Mucosa of rectum (tissue), 2 donors: Measurements from ENCODE around the gene IZUMO4.
"Not testable (repeated sequence)": the region's sequence is repeated elsewhere in the genome, so short reads cannot be mapped to it uniquely, and the experiment has no call there.

ENCODE experiments used
- H3K27ac ChIP-seq, 2 donors: one replicate each; pipeline ENCODE4 v1.7.0; 2013; ENCODE audit warnings: inconsistent platforms in 2 of 2, low read depth in 2 of 2, low read length in 2 of 2
- H3K27me3 ChIP-seq, 2 donors: one replicate each; pipeline ENCODE4 v1.7.0; 2013; ENCODE audit warnings: low read length in 2 of 2; ENCODE audit not compliant: control insufficient read depth in 2 of 2, insufficient read depth in 2 of 2
- H3K36me3 ChIP-seq, 2 donors: one replicate each; pipeline ENCODE4 v1.7.0; 2013; ENCODE audit warnings: low read length in 2 of 2; ENCODE audit not compliant: control insufficient read depth in 2 of 2, insufficient read depth in 2 of 2
- H3K4me1 ChIP-seq, 2 donors: one replicate each; pipeline ENCODE4 v1.7.0; 2013; ENCODE audit warnings: low read length in 2 of 2, mild to moderate bottlenecking in 1 of 2; ENCODE audit not compliant: control insufficient read depth in 2 of 2, insufficient read depth in 2 of 2
- H3K4me3 ChIP-seq, 2 donors: one replicate each; pipeline ENCODE4 v1.7.0; 2013; ENCODE audit warnings: low read length in 2 of 2
- H3K9ac ChIP-seq, 2 donors: one replicate each; pipeline ENCODE4 v1.7.0; 2013; ENCODE audit warnings: low read length in 2 of 2, low read depth in 1 of 2, mild to moderate bottlenecking in 1 of 2
- H3K9me3 ChIP-seq, 2 donors: one replicate each; pipeline ENCODE4 v1.7.0; 2013; ENCODE audit warnings: low read length in 2 of 2; ENCODE audit not compliant: control insufficient read depth in 2 of 2
- donor health status: healthy.
- donor health status: Normal muscosa, but diverticular disease.

IZUMO4 gene

DNA sequence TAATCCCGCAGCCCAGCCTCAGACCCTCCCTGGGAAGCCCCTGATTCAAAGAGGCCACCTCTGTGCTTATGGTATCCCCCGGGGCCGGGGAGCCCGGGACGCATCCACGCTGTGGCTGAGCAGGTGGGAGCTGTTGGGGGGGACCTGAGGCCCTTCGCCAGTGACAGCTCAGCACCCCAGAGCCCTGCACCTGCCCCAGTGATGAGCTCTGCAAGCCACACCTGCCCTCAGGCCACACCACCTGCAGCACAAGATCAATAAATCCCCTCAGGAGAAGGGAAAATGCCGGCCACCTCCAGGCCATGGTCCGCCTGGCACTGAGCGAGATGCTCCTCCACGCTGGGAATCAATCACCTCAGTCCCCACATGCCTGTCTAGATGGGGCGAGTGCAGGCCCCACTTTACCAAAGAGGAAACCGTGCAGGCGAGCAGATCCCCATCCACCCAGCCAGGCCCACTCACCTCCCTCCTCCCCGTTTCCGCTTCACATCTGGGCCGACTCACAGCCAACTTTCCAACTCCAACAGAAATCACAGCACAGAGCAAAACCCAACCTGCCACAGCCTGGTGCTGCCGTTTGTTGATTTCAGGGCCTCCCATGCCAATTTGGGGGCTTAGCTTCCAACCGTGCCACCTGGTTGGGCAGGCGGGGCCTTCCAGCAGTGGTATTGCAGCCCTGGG is 13.4 kb upstream of the IZUMO4 start:
- peak overlapping the region; percentile 33 to 78 for H3K27ac ChIP-seq
- H3K27me3 ChIP-seq = no peaks in the 10 kb centered on the region
- H3K9me3 ChIP-seq = no peaks in the 10 kb centered on the region
- H3K9ac ChIP-seq = peak overlapping the region; percentile 43 to 44
- H3K4me3 ChIP-seq = peak overlapping the region; percentile 6 to 74
- H3K36me3 ChIP-seq = peaks cover 11 to 36% of the 10 kb centered on the region in 2 donors
- H3K4me1 ChIP-seq = peaks cover 2 to 14% of the 10 kb centered on the region in 2 donors

- Histone ChIP-seq H3K27me3 (no peaks in the 10 kb centered on the region), H3K27ac (peak overlapping the region; percentile 75 to 78), H3K36me3 (peaks cover 3 to 20% of the 10 kb centered on the region in 2 donors), H3K9me3 (no peaks in the 10 kb centered on the region), H3K9ac (peak overlapping the region; percentile 10 to 47), H3K4me1 (peaks cover 15 to 25% of the 10 kb centered on the region in 2 donors), H3K4me3 (peak overlapping the region; percentile 55 to 74)
Observed at GRCh38 chr19:2084993-2085720, 11.6 kb upstream of the IZUMO4 start.

GRCh38 chr19:2086695-2087620 is 9.8 kb upstream of the IZUMO4 start:
- H3K9me3 ChIP-seq, H3K27me3 ChIP-seq: not testable (repeated sequence)
- peaks cover 19 to 28% of the 10 kb centered on the region in 2 donors for H3K4me1 ChIP-seq

GRCh38 chr19:2087621-2088100 is 9.1 kb upstream of the IZUMO4 start:
- H3K27me3 ChIP-seq = no peaks in the 10 kb centered on the region
- H3K9ac ChIP-seq = peak overlapping the region in 1 of 2 donors; percentile 32
- peak overlapping the region; percentile 46 to 79 for H3K27ac ChIP-seq
- H3K36me3 ChIP-seq = peaks cover 0 to 9% of the 10 kb centered on the region in 2 donors
- H3K9me3 ChIP-seq = no peaks in the 10 kb centered on the region
- H3K4me3 ChIP-seq = no peak overlapping the region
- H3K4me1 ChIP-seq = peaks cover 19 to 26% of the 10 kb centered on the region in 2 donors

More at GRCh38 chr19:2086695-2087620, 9.8 kb upstream of the IZUMO4 start:
- Histone ChIP-seq H3K27ac (peak overlapping the region; percentile 46 to 79), H3K36me3 (peaks cover 0 to 13% of the 10 kb centered on the region in 2 donors)
- not testable (repeated sequence) for H3K9ac ChIP-seq, H3K4me3 ChIP-seq

DNA sequence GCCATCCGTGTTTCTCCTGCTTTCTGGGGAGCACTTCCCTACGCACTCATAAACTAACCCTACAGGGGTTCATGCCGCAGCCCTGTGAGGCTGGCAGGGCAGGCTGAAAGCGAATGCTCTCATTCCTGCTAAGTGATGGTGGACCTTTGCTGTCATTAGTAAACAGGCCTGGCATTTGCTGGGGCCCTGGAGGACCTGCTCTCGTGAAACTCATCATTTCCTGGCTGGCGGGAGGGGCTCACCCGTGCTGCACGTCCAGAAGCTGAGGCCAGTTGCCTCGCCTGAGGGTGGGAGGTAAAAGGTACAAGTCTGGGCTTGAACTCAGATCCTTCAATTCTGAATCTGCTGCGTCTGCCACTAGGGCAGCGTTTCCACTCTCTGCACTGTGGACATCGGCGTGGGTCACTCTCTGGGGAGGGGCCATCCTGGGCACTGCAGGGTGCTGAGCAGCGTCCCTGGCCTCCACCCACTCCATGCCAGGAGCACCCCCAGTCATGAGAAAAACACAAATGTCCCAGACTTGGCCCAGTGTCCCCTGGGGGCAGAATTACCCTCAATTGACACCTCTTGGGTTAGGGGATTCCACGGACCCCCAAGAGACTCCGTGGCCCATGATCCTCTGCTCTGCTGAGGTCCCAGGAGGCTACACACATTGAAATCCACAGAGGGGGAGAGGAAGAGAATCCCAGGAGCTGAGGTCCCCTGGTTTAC is 7.6 kb upstream of the IZUMO4 start:
- H3K9me3 ChIP-seq = no peaks in the 10 kb centered on the region
- H3K36me3 ChIP-seq = no peaks in the 10 kb centered on the region
- H3K27ac ChIP-seq = peak overlapping the region in 1 of 2 donors; percentile 76
- peaks cover 20 to 29% of the 10 kb centered on the region in 2 donors for H3K4me1 ChIP-seq
- no peak overlapping the region for H3K4me3 ChIP-seq
- no peaks in the 10 kb centered on the region for H3K27me3 ChIP-seq
- no peak overlapping the region for H3K9ac ChIP-seq

DNA sequence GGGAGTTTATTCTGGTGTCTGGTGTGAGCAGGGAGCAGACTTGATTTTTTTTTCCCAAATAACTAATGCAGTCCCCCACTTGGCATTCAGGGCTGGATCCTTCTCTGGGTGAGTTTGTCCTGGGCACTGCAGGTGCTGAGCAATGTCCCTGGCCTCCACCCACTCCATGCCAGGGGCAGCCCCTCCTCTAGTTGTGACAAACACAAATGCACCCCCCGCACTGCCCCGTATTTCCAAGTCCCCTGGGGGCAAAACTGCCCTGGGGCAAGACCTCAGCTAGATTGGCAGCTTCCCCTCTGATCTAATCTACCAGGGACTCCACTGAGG is 7.0 kb upstream of the IZUMO4 start:
- H3K9ac ChIP-seq = no peak overlapping the region
- H3K4me3 ChIP-seq = no peak overlapping the region

GRCh38 chr19:2091926-2092525 is 4.7 kb upstream of the IZUMO4 start:
- not testable (repeated sequence) for H3K9ac ChIP-seq, H3K27me3 ChIP-seq, H3K4me3 ChIP-seq, H3K9me3 ChIP-seq, H3K36me3 ChIP-seq
- Histone ChIP-seq H3K4me1 (peaks cover 34 to 35% of the 10 kb centered on the region in 2 donors), H3K27ac (peak overlapping the region; percentile 16 to 27)

More for the DNA sequence above, 7.0 kb upstream of the IZUMO4 start:
- Histone ChIP-seq H3K27ac (peak overlapping the region in 1 of 2 donors; percentile 76), H3K4me1 (peaks cover 26 to 33% of the 10 kb centered on the region in 2 donors), H3K36me3 (no peaks in the 10 kb centered on the region), H3K27me3 (no peaks in the 10 kb centered on the region), H3K9me3 (no peaks in the 10 kb centered on the region)

DNA sequence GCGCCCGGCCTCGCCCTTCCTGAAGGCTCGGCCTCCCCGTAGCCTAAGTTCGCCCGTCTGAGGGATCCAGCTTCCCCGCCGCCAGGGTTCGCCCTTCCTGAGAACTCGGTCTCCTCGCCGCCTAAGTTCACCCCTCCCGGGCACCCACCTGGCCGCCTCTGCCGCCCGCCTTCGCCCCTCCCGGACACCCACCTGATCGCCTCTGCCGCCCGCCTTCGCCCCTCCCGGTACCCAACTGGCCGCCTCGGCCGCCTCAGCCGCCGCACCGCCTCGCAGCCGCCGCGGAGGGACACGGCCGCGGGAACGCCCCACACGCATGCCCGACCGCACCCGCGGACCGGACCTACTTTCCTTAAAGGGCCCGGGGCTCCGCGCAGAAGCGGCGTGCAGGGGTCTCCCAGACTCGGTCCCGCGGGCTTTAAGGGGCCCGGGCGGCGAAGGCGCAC is 658 bp upstream of the IZUMO4 start, which contains the start of gene MOB3A:
Gene MOB3A (minus strand): TSS at position 293 of the 446 bp plus-strand sequence. CDS start 17,766 bp downstream, outside the sequence.
- Histone ChIP-seq H3K4me3 (peak within 1 kb of the TSS; percentile 77 to 85), H3K27ac (peak within 1 kb of the TSS; percentile 97 to 99), H3K9ac (peak within 1 kb of the TSS; percentile 60 to 90), H3K27me3 (no peaks in the 10 kb centered on the region), H3K9me3 (no peaks in the 10 kb centered on the region), H3K36me3 (peaks cover 8 to 13% of the 10 kb centered on the region in 2 donors), H3K4me1 (peaks cover 19 to 23% of the 10 kb centered on the region in 2 donors)
